Gastroesophageal sphincter (tissue), 3 donors: ENCODE results near the gene STARD3.

Source experiments
- CTCF ChIP-seq, 4 experiments: fragments of 200-600 bp in 2 of 4; fragments of 450-650 bp in 2 of 4; sonication (generic) in 1 of 4; IDR thresholded peaks; one replicate each; pipeline ENCODE4 v1.5.1; 2017 to 2019; ENCODE audit warnings: antibody characterized with exemption in 4 of 4, mild to moderate bottlenecking in 2 of 4, moderate library complexity in 2 of 4
- EP300 ChIP-seq: sonication (generic); formaldehyde crosslinking; IDR thresholded peaks from one replicate; pipeline ENCODE4 v1.6.1; 2017; ENCODE audit warnings: antibody characterized with exemption, mild to moderate bottlenecking

GRCh38 chr17:39701784-39702422, 65.0 kb downstream of the STARD3 start:
- TF ChIP-seq CTCF (IDR thresholded peaks at IDR 0.05) (no peak), EP300 (no peak)
